Osteocyte (in vitro differentiated cells): ENCODE results near the gene PCDHA12. TPM values are rescaled to one million over a fixed set of nuclear protein-coding genes. Genes with fewer than 3 reads are reported as not detected.
"Not testable (repeated sequence)": the region's sequence is repeated elsewhere in the genome, so short reads cannot be mapped to it uniquely, and the experiment has no call there.

Experiments
- DNase-seq: peaks from one replicate; pipeline ENCODE4 v3.0.0; 2021; ENCODE audit warnings: mixed read lengths; ENCODE audit not compliant: unreplicated experiment; ENCODE audit errors: extremely low spot score
- H3K27ac Mint-ChIP-seq: one replicate; pipeline ENCODE4 v1.8.0; 2021; ENCODE audit warnings: mild to moderate bottlenecking, mixed read lengths; ENCODE audit not compliant: unreplicated experiment
- H3K27me3 Mint-ChIP-seq: one replicate; pipeline ENCODE4 v1.8.0; 2021; ENCODE audit warnings: mixed read lengths; ENCODE audit not compliant: unreplicated experiment
- H3K36me3 Mint-ChIP-seq: one replicate; pipeline ENCODE4 v1.8.0; 2021; ENCODE audit warnings: mixed read lengths; ENCODE audit not compliant: unreplicated experiment
- H3K4me1 Mint-ChIP-seq: one replicate; pipeline ENCODE4 v1.8.0; 2021; ENCODE audit warnings: mixed read lengths; ENCODE audit not compliant: unreplicated experiment
- H3K4me3 Mint-ChIP-seq: one replicate; pipeline ENCODE4 v1.8.0; 2021; ENCODE audit warnings: mild to moderate bottlenecking, moderate library complexity, mixed read lengths; ENCODE audit not compliant: unreplicated experiment
- H3K9me3 Mint-ChIP-seq: one replicate; pipeline ENCODE4 v1.8.0; 2021; ENCODE audit warnings: mixed read lengths; ENCODE audit not compliant: unreplicated experiment
- CTCF ChIP-seq: fragments of 200-600 bp; sonication (generic); IDR thresholded peaks from 2 replicates; pipeline ENCODE4 v1.5.0; 2021; ENCODE audit warnings: antibody characterized with exemption, mild to moderate bottlenecking, moderate library complexity
- total RNA-seq: library from RNA; stranded (reverse); gene quantifications from 2 replicates; pipeline ENCODE4 v1.2.1, GENCODE V29; 2021

PCDHA12 gene
- total RNA-seq, 1 donor from 2014 or later = 9.1 TPM

GRCh38 chr5:140868721-140869554 lies 6.2 kb upstream of the PCDHA12 start, which contains the start of gene PCDHA11:
Gene PCDHA11, plus strand, starts transcription at chr5:140868957. Its CDS starts 147 bp downstream, at chr5:140869104.
- peak within 1 kb of the TSS; percentile 80 for H3K4me3 Mint-ChIP-seq
- H3K27ac Mint-ChIP-seq = peak within 1 kb of the TSS; percentile 67
- TF ChIP-seq CTCF = peak; percentile 63
- peaks cover 8% of the 10 kb centered on the region for H3K36me3 Mint-ChIP-seq
- peaks cover 4% of the 10 kb centered on the region for H3K4me1 Mint-ChIP-seq
- H3K27me3 Mint-ChIP-seq = no peaks in the 10 kb centered on the region
- DNase-seq = peak; percentile 78
- H3K9me3 Mint-ChIP-seq = peaks cover 4% of the 10 kb centered on the region

GRCh38 chr5:140869555-140869886 lies 5.6 kb upstream of the PCDHA12 start:
- H3K9me3 Mint-ChIP-seq = peaks cover 4% of the 10 kb centered on the region
- H3K27ac Mint-ChIP-seq = no peak overlapping the region
- peak overlapping the region; percentile 80 for H3K4me3 Mint-ChIP-seq
- H3K27me3 Mint-ChIP-seq = no peaks in the 10 kb centered on the region
- H3K36me3 Mint-ChIP-seq = peaks cover 6% of the 10 kb centered on the region
- peak; percentile 64 for TF ChIP-seq CTCF
- H3K4me1 Mint-ChIP-seq = peaks cover 6% of the 10 kb centered on the region
- DNase-seq = no peak

GRCh38 chr5:140870221-140871201 lies 4.6 kb upstream of the PCDHA12 start:
- Mint-ChIP-seq H3K9me3 (peaks cover 4% of the 10 kb centered on the region), H3K27me3 (no peaks in the 10 kb centered on the region), H3K4me3 (no peak overlapping the region), H3K27ac (no peak overlapping the region), H3K36me3 (peaks cover 7% of the 10 kb centered on the region), H3K4me1 (peaks cover 10% of the 10 kb centered on the region)
- peak; percentile 84 for DNase-seq
- no peak for TF ChIP-seq CTCF

GRCh38 chr5:140876541-140877261 lies 1.6 kb downstream of the PCDHA12 start:
- Mint-ChIP-seq H3K9me3 (peaks cover 17% of the 10 kb centered on the region), H3K36me3 (peaks cover 22% of the 10 kb centered on the region)
- not testable (repeated sequence) for H3K27me3 Mint-ChIP-seq, H3K27ac Mint-ChIP-seq, DNase-seq, H3K4me3 Mint-ChIP-seq, H3K4me1 Mint-ChIP-seq

GRCh38 chr5:140877262-140877581 lies 2.1 kb downstream of the PCDHA12 start:
- H3K27ac Mint-ChIP-seq = no peak overlapping the region
- peaks cover 19% of the 10 kb centered on the region for H3K9me3 Mint-ChIP-seq
- H3K36me3 Mint-ChIP-seq = peaks cover 28% of the 10 kb centered on the region
- peaks cover 10% of the 10 kb centered on the region for H3K4me1 Mint-ChIP-seq
- no peak for DNase-seq
- no peak overlapping the region for H3K4me3 Mint-ChIP-seq
- no peak for TF ChIP-seq CTCF
- H3K27me3 Mint-ChIP-seq = no peaks in the 10 kb centered on the region
